ENCODE measurements around the gene SGSH.
"Not testable (repeated sequence)": the region's sequence is repeated elsewhere in the genome, so short reads cannot be mapped to it uniquely, and the experiment has no call there.

SGSH gene

GRCh38 chr17:80220054-80220735 is at the start of gene SGSH, which contains the start of gene SLC26A11:
Gene SGSH (minus strand): TSS chr17:80220333. CDS start chr17:80220313, 20 bp downstream.
Gene SLC26A11 (plus strand): TSS chr17:80220427. CDS start chr17:80221561, 1,134 bp downstream.
- peak; percentile 31 for DNase-seq

- DNase-seq: no peak
These were observed 49.3 kb upstream of the SGSH start for GRCh38 chr17:80269405-80269807.

GRCh38 chr17:80268427-80268826 is 48.3 kb upstream of the SGSH start:
- no peak for DNase-seq

GRCh38 chr17:80267391-80267790 is 47.3 kb upstream of the SGSH start:
- DNase-seq: no peak

GRCh38 chr17:80265205-80266068 is 45.3 kb upstream of the SGSH start:
- no peak for DNase-seq

- peak; percentile 78 for DNase-seq
These were observed 44.3 kb upstream of the SGSH start for GRCh38 chr17:80264205-80265075.

GRCh38 chr17:80263253-80264204 is 43.4 kb upstream of the SGSH start:
- DNase-seq: peak; percentile 91

- DNase-seq: no peak
These were observed 42.7 kb upstream of the SGSH start for GRCh38 chr17:80262775-80263244.

GRCh38 chr17:80262291-80262690 is 42.2 kb upstream of the SGSH start:
- DNase-seq: no peak

GRCh38 chr17:80261895-80262279 is 41.8 kb upstream of the SGSH start:
- no peak for DNase-seq

GRCh38 chr17:80261159-80261894 is 41.2 kb upstream of the SGSH start:
- peak; percentile 70 for DNase-seq

- DNase-seq: peak; percentile 75
These were observed 40.6 kb upstream of the SGSH start, which contains the start of gene RNF213 for GRCh38 chr17:80260791-80261158. Gene RNF213 (plus strand): TSS chr17:80260852. CDS start chr17:80263682, 2,830 bp downstream.

- DNase-seq: peak; percentile 76
These were observed 40.0 kb upstream of the SGSH start for GRCh38 chr17:80260069-80260535.

- DNase-seq: no peak
These were observed 39.4 kb upstream of the SGSH start for GRCh38 chr17:80259457-80260068.

GRCh38 chr17:80258296-80258695 is 38.2 kb upstream of the SGSH start:
- DNase-seq: not testable (repeated sequence)

- no peak for DNase-seq
These were observed 37.6 kb upstream of the SGSH start for GRCh38 chr17:80257716-80258213.

GRCh38 chr17:80256034-80256350 is 35.9 kb upstream of the SGSH start:
- DNase-seq: no peak

GRCh38 chr17:80254396-80255251 is 34.5 kb upstream of the SGSH start:
- peak; percentile 93 for DNase-seq
